H9 (cell line): ENCODE data around the gene UNC80. TPM values are rescaled to one million over a fixed set of nuclear protein-coding genes. Genes with fewer than 3 reads are reported as not detected.

Source experiments
- DNase-seq: peaks from one replicate; pipeline ENCODE4 v3.0.0-alpha.2; 2017
- H2AFZ ChIP-seq: one replicate; pipeline ENCODE4 v1.6.1; 2013; ENCODE audit warnings: mild to moderate bottlenecking, low read length, control low read depth, moderate library complexity
- H2AK5ac ChIP-seq: 2 replicates; pipeline ENCODE4 v1.6.1; 2013; ENCODE audit warnings: low read length, control low read depth, mixed read lengths; ENCODE audit not compliant: insufficient read length
- H2BK120ac ChIP-seq: one replicate; pipeline ENCODE4 v1.6.1; 2013; ENCODE audit warnings: low read depth, mild to moderate bottlenecking, low read length, control low read depth, inconsistent platforms; ENCODE audit not compliant: poor library complexity, severe bottlenecking
- H2BK12ac ChIP-seq: 2 replicates; pipeline ENCODE4 v1.6.1; 2013; ENCODE audit warnings: low read length, control low read depth, mixed read lengths, low read depth; ENCODE audit not compliant: insufficient read length
- H2BK15ac ChIP-seq: 2 replicates; pipeline ENCODE4 v1.6.1; 2013; ENCODE audit warnings: low read depth, low read length, control low read depth
- H2BK20ac ChIP-seq: one replicate; pipeline ENCODE4 v1.6.1; 2013; ENCODE audit warnings: low read depth, mild to moderate bottlenecking, low read length, control low read depth, inconsistent platforms; ENCODE audit not compliant: poor library complexity, severe bottlenecking
- H2BK5ac ChIP-seq: 2 replicates; pipeline ENCODE4 v1.6.1; 2013; ENCODE audit warnings: low read length, control low read depth, mixed read lengths; ENCODE audit not compliant: insufficient read length
- H3K14ac ChIP-seq: 2 replicates; pipeline ENCODE4 v1.6.1; 2013; ENCODE audit warnings: low read length, control low read depth; ENCODE audit not compliant: insufficient read depth
- H3K18ac ChIP-seq: 2 replicates; pipeline ENCODE4 v1.6.1; 2013; ENCODE audit warnings: low read depth, mild to moderate bottlenecking, mixed read lengths, low read length, control low read depth; ENCODE audit not compliant: insufficient read length
- H3K23ac ChIP-seq: 2 replicates; pipeline ENCODE4 v1.6.1; 2013; ENCODE audit warnings: low read length, control low read depth, mixed read lengths, low read depth; ENCODE audit not compliant: insufficient read length
- H3K23me2 ChIP-seq: 2 replicates; pipeline ENCODE4 v1.6.1; 2013; ENCODE audit warnings: low read depth, mild to moderate bottlenecking, mixed read lengths, low read length, control low read depth; ENCODE audit not compliant: insufficient read length, poor library complexity, severe bottlenecking
- H3K27ac ChIP-seq: 2 replicates; pipeline ENCODE4 v1.5.1; 2013; ENCODE audit warnings: low read length, control low read depth, mixed read lengths, low read depth; ENCODE audit not compliant: insufficient read length
- H3K27me3 ChIP-seq: 2 replicates; pipeline ENCODE4 v1.6.1; 2013; ENCODE audit warnings: low read length, control low read depth, inconsistent platforms; ENCODE audit not compliant: insufficient read depth
- H3K4ac ChIP-seq: 2 replicates; pipeline ENCODE4 v1.6.1; 2013; ENCODE audit warnings: low read depth, mild to moderate bottlenecking, control low read depth, inconsistent platforms, low read length, moderate library complexity
- H3K4me1 ChIP-seq: 2 replicates; pipeline ENCODE4 v1.6.1; 2013; ENCODE audit warnings: low read length, control low read depth, inconsistent platforms; ENCODE audit not compliant: insufficient read depth
- H3K4me2 ChIP-seq: 2 replicates; pipeline ENCODE4 v1.6.1; 2013; ENCODE audit warnings: low read length, control low read depth, mixed read lengths; ENCODE audit not compliant: insufficient read length, insufficient read depth
- H3K56ac ChIP-seq: 2 replicates; pipeline ENCODE4 v1.6.1; 2013; ENCODE audit warnings: low read depth, mild to moderate bottlenecking, mixed read lengths, low read length, control low read depth; ENCODE audit not compliant: insufficient read length
- H3K79me1 ChIP-seq: 2 replicates; pipeline ENCODE4 v1.6.1; 2013; ENCODE audit warnings: low read depth, mild to moderate bottlenecking, moderate library complexity, low read length, control low read depth, inconsistent platforms; ENCODE audit not compliant: insufficient read depth, poor library complexity, severe bottlenecking
- H3K79me2 ChIP-seq: 2 replicates; pipeline ENCODE4 v1.6.1; 2013; ENCODE audit warnings: low read length, control low read depth, inconsistent platforms; ENCODE audit not compliant: insufficient read depth
- H3K9ac ChIP-seq: 2 replicates; pipeline ENCODE4 v1.6.1; 2013; ENCODE audit warnings: low read length, control low read depth, mixed read lengths; ENCODE audit not compliant: insufficient read length; ENCODE audit errors: extremely low read depth
- H3K9me3 ChIP-seq: one replicate; pipeline ENCODE4 v1.6.1; 2013; ENCODE audit warnings: low read depth, low read length, inconsistent platforms; ENCODE audit not compliant: control insufficient read depth
- H3T11ph ChIP-seq: one replicate; pipeline ENCODE4 v1.6.1; 2013; ENCODE audit warnings: mild to moderate bottlenecking, low read length, control low read depth, inconsistent platforms
- H4K20me1 ChIP-seq: one replicate; pipeline ENCODE4 v1.6.1; 2013; ENCODE audit not compliant: control insufficient read depth, insufficient read length, insufficient read depth
- H4K5ac ChIP-seq: 2 replicates; pipeline ENCODE4 v1.6.1; 2013; ENCODE audit warnings: low read depth, mild to moderate bottlenecking, mixed read lengths, low read length, control low read depth; ENCODE audit not compliant: insufficient read length
- H4K8ac ChIP-seq: replicated peaks from 2 replicates; pipeline ENCODE4 v1.6.1; 2013; ENCODE audit warnings: low read length, control low read depth, mixed read lengths, low read depth; ENCODE audit not compliant: insufficient read length
- H4K91ac ChIP-seq: 2 replicates; pipeline ENCODE4 v1.6.1; 2013; ENCODE audit warnings: low read depth, mild to moderate bottlenecking, moderate library complexity, mixed read lengths, low read length, control low read depth; ENCODE audit not compliant: insufficient read length
- H3K27ac Mint-ChIP-seq, 3 experiments: 2 replicates in 2 of 3; 3 replicates in 1 of 3; pipeline ENCODE4 v1.8.0; 2020 to 2021; ENCODE audit warnings: mixed read lengths in 3 of 3, mild to moderate bottlenecking in 1 of 3, moderate library complexity in 1 of 3
- H3K27me3 Mint-ChIP-seq: 2 replicates; pipeline ENCODE4 v1.8.0; 2021; ENCODE audit warnings: low read depth, mild to moderate bottlenecking, moderate library complexity, mixed read lengths
- H3K36me3 Mint-ChIP-seq, 3 experiments: 2 replicates in 2 of 3; 3 replicates in 1 of 3; pipeline ENCODE4 v1.8.0; 2020 to 2021; ENCODE audit warnings: low read depth in 3 of 3, mixed read lengths in 3 of 3; ENCODE audit not compliant: insufficient read depth in 1 of 3
- H3K4me1 Mint-ChIP-seq, 2 experiments: 2 replicates each; pipeline ENCODE4 v1.8.0; 2020; ENCODE audit warnings: mixed read lengths in 2 of 2
- H3K4me3 Mint-ChIP-seq, 2 experiments: 2 replicates in 1 of 2; 3 replicates in 1 of 2; pipeline ENCODE4 v1.8.0; 2020 to 2021; ENCODE audit warnings: mild to moderate bottlenecking in 2 of 2, mixed read lengths in 2 of 2, moderate library complexity in 1 of 2
- H3K9me3 Mint-ChIP-seq, 2 experiments: 2 replicates in 1 of 2; 3 replicates in 1 of 2; pipeline ENCODE4 v1.8.0; 2020; ENCODE audit warnings: mild to moderate bottlenecking in 2 of 2, mixed read lengths in 2 of 2, moderate library complexity in 1 of 2
- CTCF ChIP-seq: fragments of 200-600 bp; sonication (generic); conservative IDR thresholded peaks from 3 replicates; pipeline ENCODE4 v1.8.0; 2021; ENCODE audit warnings: antibody characterized with exemption, mild to moderate bottlenecking
- WGBS: extraction: QIAGEN DNeasy Blood & Tissue Kit; methylation state at CpG from one replicate; pipeline ENCODE4 v1.1.7; 2013; ENCODE audit warnings: missing lambda C conversion rate, low lambda C conversion rate, mixed read lengths; ENCODE audit not compliant: insufficient read length; ENCODE audit errors: extremely low coverage; 5-methylcytosine and 5-hydroxymethylcytosine counted together
- total RNA-seq: library from RNA; stranded (reverse); gene quantifications from 2 replicates; pipeline ENCODE4 v1.2.1, GENCODE V29; 2021

UNC80 gene
- total RNA-seq, 1 experiment from 2014 or later: 0.52 TPM

GRCh38 chr2:209787416-209787815 lies 15.8 kb downstream of the UNC80 start:
- no peak overlapping the region for H3K27ac ChIP-seq
- H4K8ac ChIP-seq: no peak overlapping the region
- no peak overlapping the region for H2BK5ac ChIP-seq
- H3K4ac ChIP-seq: no peak overlapping the region
- no peak overlapping the region for H3K56ac ChIP-seq
- no CpG with 5 or more reads among the region's 5 CpGs for WGBS
- H3K23me2 ChIP-seq: no peaks in the 10 kb centered on the region
- no peaks in the 10 kb centered on the region for H4K20me1 ChIP-seq
- no peaks in the 10 kb centered on the region for H3K9me3 ChIP-seq
- H3K36me3 Mint-ChIP-seq: no peaks in the 10 kb centered on the region
- no peak overlapping the region for H4K5ac ChIP-seq
- H2BK15ac ChIP-seq: no peak overlapping the region
- H2BK120ac ChIP-seq: no peak overlapping the region
- peaks cover 5% of the 10 kb centered on the region for H3K27me3 Mint-ChIP-seq
- H2AK5ac ChIP-seq: no peak overlapping the region
- peaks cover 31 to 34% of the 10 kb centered on the region in 2 experiments for H3K4me1 Mint-ChIP-seq
- no peak overlapping the region for H3K9ac ChIP-seq
- H3K4me1 ChIP-seq: no peaks in the 10 kb centered on the region; the same call in 1 of the 2 replicates
- no peak overlapping the region for H3K18ac ChIP-seq
- H2AFZ ChIP-seq: no peak overlapping the region
- no peak overlapping the region for H2BK12ac ChIP-seq
- no peak overlapping the region for H3K14ac ChIP-seq
- no peak overlapping the region for H3T11ph ChIP-seq
- H3K79me2 ChIP-seq: no peaks in the 10 kb centered on the region
- no peak for DNase-seq
- H4K91ac ChIP-seq: no peak overlapping the region
- H2BK20ac ChIP-seq: no peak overlapping the region
- no peak overlapping the region for H3K27ac Mint-ChIP-seq
- TF ChIP-seq CTCF: no peak
- no peaks in the 10 kb centered on the region for H3K79me1 ChIP-seq
- no peak overlapping the region for H3K23ac ChIP-seq
- H3K4me3 Mint-ChIP-seq: no peak overlapping the region
- H3K9me3 Mint-ChIP-seq: no peaks in the 10 kb centered on the region
- H3K27me3 ChIP-seq: no peaks in the 10 kb centered on the region
- no peak overlapping the region for H3K4me2 ChIP-seq
